SK-N-SH treated with all-trans-retinoic acid at 6 μM for 48 hours (cell line): ENCODE results near the gene PPP1R14D.

Experiments
- ATAC-seq: fragments of 200-7000 bp; cut with Tn5 transposase; 3 replicates; pipeline ENCODE4 v1.9.1; 2020; ENCODE audit warnings: mild to moderate bottlenecking, moderate library complexity
- BACH2 ChIP-seq: fragments of 250-450 bp; sonication (Bioruptor Pico); IDR thresholded peaks from 2 replicates; pipeline ENCODE4 v1.9.0; 2021; ENCODE audit warnings: mild to moderate bottlenecking, borderline replicate concordance
- CREB5 ChIP-seq: fragments of 250-450 bp; sonication (Bioruptor Pico); IDR thresholded peaks from 2 replicates; pipeline ENCODE4 v1.5.1; 2020; ENCODE audit warnings: low read depth, mild to moderate bottlenecking, moderate library complexity
- CSDC2 ChIP-seq: fragments of 250-450 bp; sonication (Bioruptor Pico); IDR thresholded peaks from 2 replicates; pipeline ENCODE4 v1.5.0; 2020; ENCODE audit warnings: mild to moderate bottlenecking, moderate library complexity
- CSRNP3 ChIP-seq: fragments of 250-450 bp; sonication (Bioruptor Pico); IDR thresholded peaks from 2 replicates; pipeline ENCODE4 v1.5.1; 2021; ENCODE audit warnings: mild to moderate bottlenecking, moderate library complexity
- ESRRG ChIP-seq: fragments of 250-450 bp; sonication (Bioruptor Pico); IDR thresholded peaks from 2 replicates; pipeline ENCODE4 v1.6.1; 2021; ENCODE audit warnings: mild to moderate bottlenecking
- GLIS3 ChIP-seq: fragments of 250-450 bp; sonication (Bioruptor Pico); IDR thresholded peaks from 2 replicates; pipeline ENCODE4 v1.5.0; 2020; ENCODE audit warnings: mild to moderate bottlenecking, moderate library complexity
- ISL1 ChIP-seq: fragments of 250-450 bp; sonication (Bioruptor Pico); IDR thresholded peaks from 2 replicates; pipeline ENCODE4 v2.1.2; 2022; ENCODE audit warnings: mild to moderate bottlenecking, moderate library complexity
- OSR1 ChIP-seq: fragments of 250-450 bp; sonication (Bioruptor Pico); IDR thresholded peaks from 2 replicates; pipeline ENCODE4 v1.8.0; 2022; ENCODE audit warnings: moderate library complexity, mild to moderate bottlenecking, inconsistent platforms
- PPARA ChIP-seq: fragments of 250-450 bp; sonication (Bioruptor Pico); IDR thresholded peaks from 2 replicates; pipeline ENCODE4 v1.5.0; 2020; ENCODE audit warnings: mild to moderate bottlenecking, borderline replicate concordance
- RARB ChIP-seq: fragments of 250-450 bp; sonication (Bioruptor Pico); IDR thresholded peaks from 2 replicates; pipeline ENCODE4 v1.8.0; 2021; ENCODE audit warnings: mild to moderate bottlenecking, moderate library complexity
- SNAI2 ChIP-seq: fragments of 250-450 bp; sonication (Bioruptor Pico); IDR thresholded peaks from 2 replicates; pipeline ENCODE4 v1.5.0; 2020; ENCODE audit warnings: mild to moderate bottlenecking, moderate library complexity
- TCF4 ChIP-seq: fragments of 250-450 bp; sonication (Bioruptor Pico); IDR thresholded peaks from 2 replicates; pipeline ENCODE4 v1.8.0; 2021; ENCODE audit warnings: mild to moderate bottlenecking, moderate library complexity, borderline replicate concordance
- TOX ChIP-seq: fragments of 250-450 bp; sonication (Bioruptor Pico); IDR thresholded peaks from 2 replicates; pipeline ENCODE4 v1.8.0; 2021; ENCODE audit warnings: mild to moderate bottlenecking, moderate library complexity, borderline replicate concordance
- TSHZ2 ChIP-seq: fragments of 250-450 bp; sonication (Bioruptor Pico); IDR thresholded peaks from 2 replicates; pipeline ENCODE4 v1.5.0; 2020; ENCODE audit warnings: mild to moderate bottlenecking, moderate library complexity
- ZC3H10 ChIP-seq: fragments of 250-450 bp; sonication (Bioruptor Pico); IDR thresholded peaks from 2 replicates; pipeline ENCODE4 v1.5.1; 2021; ENCODE audit warnings: mild to moderate bottlenecking, moderate library complexity
- ZFP3 ChIP-seq: fragments of 250-450 bp; sonication (Bioruptor Pico); IDR thresholded peaks from 2 replicates; pipeline ENCODE4 v1.5.0; 2020; ENCODE audit warnings: mild to moderate bottlenecking, moderate library complexity
- ZFP30 ChIP-seq: fragments of 450-650 bp; formaldehyde crosslinking; IDR thresholded peaks from 2 replicates; pipeline ENCODE4 v1.5.0; 2022; ENCODE audit warnings: mild to moderate bottlenecking, moderate library complexity
- ZNF565 ChIP-seq: fragments of 450-650 bp; formaldehyde crosslinking; conservative IDR thresholded peaks from 2 replicates; pipeline ENCODE4 v1.5.0; 2020; ENCODE audit warnings: low read depth, mild to moderate bottlenecking, moderate library complexity
- ZNF70 ChIP-seq: fragments of 450-650 bp; formaldehyde crosslinking; IDR thresholded peaks from 2 replicates; pipeline ENCODE4 v1.5.0; 2020; ENCODE audit warnings: mild to moderate bottlenecking, moderate library complexity
- ZNF8 ChIP-seq: fragments of 450-650 bp; formaldehyde crosslinking; IDR thresholded peaks from 2 replicates; pipeline ENCODE4 v1.5.0; 2020; ENCODE audit warnings: mild to moderate bottlenecking, moderate library complexity
- TF ChIP-seq, protein P1 (sequence below): fragments of 250-450 bp; sonication (Bioruptor Pico); IDR thresholded peaks from 2 replicates; pipeline ENCODE4 v1.8.0; 2021; ENCODE audit warnings: low read depth, mild to moderate bottlenecking, moderate library complexity, borderline replicate concordance

PPP1R14D gene

GRCh38 chr15:40815042-40815698 is 13.3 kb downstream of the PPP1R14D start:
- no peak for TF ChIP-seq ZNF565 (CRISPR knock-in tag)
- no peak for TF ChIP-seq PPARA
- TF ChIP-seq CREB5 (CRISPR knock-in tag), result no peak
- no peak for TF ChIP-seq RARB (CRISPR knock-in tag)
- TF ChIP-seq CSDC2, result no peak
- TF ChIP-seq TOX (CRISPR knock-in tag), result no peak
- no peak for TF ChIP-seq ZNF8 (CRISPR knock-in tag)
- TF ChIP-seq TSHZ2 (CRISPR knock-in tag), result no peak
- no peak for TF ChIP-seq GLIS3 (CRISPR knock-in tag)
- TF ChIP-seq, all 23 proteins: peak for 0
- no peak; the same call in 1 of the 3 replicates for ATAC-seq

- no peak for ATAC-seq
- no peak for TF ChIP-seq BACH2 (CRISPR knock-in tag)
- no peak for TF ChIP-seq OSR1 (CRISPR knock-in tag)
- TF ChIP-seq ESRRG (CRISPR knock-in tag), result no peak
- TF ChIP-seq ZNF70 (CRISPR knock-in tag), result no peak
- TF ChIP-seq ISL1 (CRISPR knock-in tag), result no peak
- no peak for TF ChIP-seq CSRNP3 (CRISPR knock-in tag)
- TF ChIP-seq ZFP30 (CRISPR knock-in tag), result no peak
- TF ChIP-seq TSHZ2 (CRISPR knock-in tag), result no peak
- TF ChIP-seq TCF4 (CRISPR knock-in tag), result no peak
- TF ChIP-seq ZFP3 (CRISPR knock-in tag), result no peak
- no peak for TF ChIP-seq CSDC2
- TF ChIP-seq, all 23 proteins: peak for 0
Observed at GRCh38 chr15:40812721-40813425, 15.6 kb downstream of the PPP1R14D start.

DNA sequence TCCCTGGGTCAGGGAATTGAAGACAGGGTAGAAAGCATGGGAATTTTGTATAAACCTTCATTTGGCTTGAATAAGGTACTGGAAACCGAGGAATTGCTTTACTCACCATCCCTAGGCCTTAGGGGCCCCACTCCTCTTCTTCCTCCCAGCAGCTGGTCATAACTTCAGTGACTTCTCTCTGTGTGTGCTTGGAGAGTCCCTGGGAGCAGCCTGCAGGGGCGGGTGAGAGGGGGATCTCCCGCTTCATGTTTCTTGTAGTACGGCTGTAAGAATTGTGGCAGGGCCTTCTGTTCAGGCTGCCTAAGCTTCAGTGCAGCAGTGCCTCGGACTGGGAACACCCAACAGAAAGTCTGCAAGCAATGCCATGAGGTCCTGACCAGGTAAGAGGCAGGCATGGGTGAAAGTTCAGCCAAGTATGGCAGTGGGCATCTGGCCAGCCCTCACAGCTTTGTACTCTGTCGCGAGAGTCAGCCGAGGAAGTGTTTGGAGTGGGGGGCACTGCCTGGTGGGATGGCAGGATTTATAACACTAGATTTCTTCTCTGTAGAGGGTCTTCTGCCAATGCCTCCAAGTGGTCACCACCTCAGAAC is 19.6 kb downstream of the PPP1R14D start:
- ATAC-seq, result no peak
- TF ChIP-seq ESRRG (CRISPR knock-in tag) (no peak), ZNF8 (CRISPR knock-in tag) (no peak), BACH2 (CRISPR knock-in tag) (no peak), ISL1 (CRISPR knock-in tag) (no peak), CSRNP3 (CRISPR knock-in tag) (no peak), TCF4 (CRISPR knock-in tag) (no peak), ZFP3 (CRISPR knock-in tag) (no peak), RARB (CRISPR knock-in tag) (no peak), ZNF70 (CRISPR knock-in tag) (no peak), ZC3H10 (CRISPR knock-in tag) (no peak), ZNF565 (CRISPR knock-in tag) (no peak), TOX (CRISPR knock-in tag) (no peak), GLIS3 (CRISPR knock-in tag) (no peak), OSR1 (CRISPR knock-in tag) (no peak), SNAI2 (CRISPR knock-in tag) (no peak)
- TF ChIP-seq, protein P1, sequence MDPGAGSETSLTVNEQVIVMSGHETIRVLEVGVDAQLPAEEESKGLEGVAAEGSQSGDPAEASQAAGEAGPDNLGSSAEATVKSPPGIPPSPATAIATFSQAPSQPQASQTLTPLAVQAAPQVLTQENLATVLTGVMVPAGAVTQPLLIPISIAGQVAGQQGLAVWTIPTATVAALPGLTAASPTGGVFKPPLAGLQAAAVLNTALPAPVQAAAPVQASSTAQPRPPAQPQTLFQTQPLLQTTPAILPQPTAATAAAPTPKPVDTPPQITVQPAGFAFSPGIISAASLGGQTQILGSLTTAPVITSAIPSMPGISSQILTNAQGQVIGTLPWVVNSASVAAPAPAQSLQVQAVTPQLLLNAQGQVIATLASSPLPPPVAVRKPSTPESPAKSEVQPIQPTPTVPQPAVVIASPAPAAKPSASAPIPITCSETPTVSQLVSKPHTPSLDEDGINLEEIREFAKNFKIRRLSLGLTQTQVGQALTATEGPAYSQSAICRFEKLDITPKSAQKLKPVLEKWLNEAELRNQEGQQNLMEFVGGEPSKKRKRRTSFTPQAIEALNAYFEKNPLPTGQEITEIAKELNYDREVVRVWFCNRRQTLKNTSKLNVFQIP, result no peak
